Measurements from ENCODE around the gene MILR1. TPM values are rescaled to one million over a fixed set of nuclear protein-coding genes. Genes with fewer than 3 reads are reported as not detected.

The MILR1 gene
- total RNA-seq, 6 experiments from 2014 or later: 0.61 to 2.5 (median 1.5) TPM

DNA sequence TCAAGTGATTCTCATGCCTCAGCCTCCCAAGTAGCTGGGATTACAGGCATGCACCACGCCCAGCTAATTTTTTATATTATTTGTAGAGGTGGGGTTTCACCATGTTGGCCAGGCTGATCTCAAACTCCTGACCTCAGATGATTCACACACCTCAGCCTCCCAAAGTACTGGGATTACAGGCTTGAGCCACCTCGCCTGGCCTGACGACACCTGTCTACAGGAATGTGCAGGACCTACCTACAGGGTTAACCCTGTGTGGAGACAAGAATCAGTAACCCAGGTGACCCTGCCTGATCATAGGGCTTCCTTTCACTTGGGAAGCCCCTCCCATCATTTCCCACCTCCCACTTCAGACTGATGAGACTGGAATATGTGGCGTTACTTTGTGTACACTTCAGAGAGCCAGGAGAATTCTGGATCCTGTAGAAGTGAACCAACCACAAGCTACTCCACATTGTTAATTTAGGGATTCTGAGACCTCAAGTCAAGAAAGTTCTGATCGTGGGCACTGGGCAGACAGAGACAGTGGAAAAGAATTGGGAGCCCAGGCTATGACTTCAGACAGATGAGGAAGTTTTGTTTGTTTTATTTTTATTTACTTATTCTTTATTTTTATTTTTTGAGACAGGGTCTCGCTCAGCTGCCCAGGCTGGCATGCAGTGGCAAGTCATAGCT lies 5.7 kb upstream of the MILR1 start:
- Mint-ChIP-seq H3K27ac (no peak overlapping the region), H3K27me3 (ENCODE audit: insufficient read depth) (peaks cover 7% of the 10 kb centered on the region), H3K4me1 (ENCODE audit: low read depth) (peaks cover 12% of the 10 kb centered on the region), H3K9me3 (peaks cover 19% of the 10 kb centered on the region), H3K36me3 (ENCODE audit: low read depth) (peaks cover 12% of the 10 kb centered on the region), H3K4me3 (no peak overlapping the region)
- DNase-seq: no peak
- TF ChIP-seq, protein P1, sequence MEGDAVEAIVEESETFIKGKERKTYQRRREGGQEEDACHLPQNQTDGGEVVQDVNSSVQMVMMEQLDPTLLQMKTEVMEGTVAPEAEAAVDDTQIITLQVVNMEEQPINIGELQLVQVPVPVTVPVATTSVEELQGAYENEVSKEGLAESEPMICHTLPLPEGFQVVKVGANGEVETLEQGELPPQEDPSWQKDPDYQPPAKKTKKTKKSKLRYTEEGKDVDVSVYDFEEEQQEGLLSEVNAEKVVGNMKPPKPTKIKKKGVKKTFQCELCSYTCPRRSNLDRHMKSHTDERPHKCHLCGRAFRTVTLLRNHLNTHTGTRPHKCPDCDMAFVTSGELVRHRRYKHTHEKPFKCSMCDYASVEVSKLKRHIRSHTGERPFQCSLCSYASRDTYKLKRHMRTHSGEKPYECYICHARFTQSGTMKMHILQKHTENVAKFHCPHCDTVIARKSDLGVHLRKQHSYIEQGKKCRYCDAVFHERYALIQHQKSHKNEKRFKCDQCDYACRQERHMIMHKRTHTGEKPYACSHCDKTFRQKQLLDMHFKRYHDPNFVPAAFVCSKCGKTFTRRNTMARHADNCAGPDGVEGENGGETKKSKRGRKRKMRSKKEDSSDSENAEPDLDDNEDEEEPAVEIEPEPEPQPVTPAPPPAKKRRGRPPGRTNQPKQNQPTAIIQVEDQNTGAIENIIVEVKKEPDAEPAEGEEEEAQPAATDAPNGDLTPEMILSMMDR (IDR thresholded peaks at IDR 0.05): no peak

DNA sequence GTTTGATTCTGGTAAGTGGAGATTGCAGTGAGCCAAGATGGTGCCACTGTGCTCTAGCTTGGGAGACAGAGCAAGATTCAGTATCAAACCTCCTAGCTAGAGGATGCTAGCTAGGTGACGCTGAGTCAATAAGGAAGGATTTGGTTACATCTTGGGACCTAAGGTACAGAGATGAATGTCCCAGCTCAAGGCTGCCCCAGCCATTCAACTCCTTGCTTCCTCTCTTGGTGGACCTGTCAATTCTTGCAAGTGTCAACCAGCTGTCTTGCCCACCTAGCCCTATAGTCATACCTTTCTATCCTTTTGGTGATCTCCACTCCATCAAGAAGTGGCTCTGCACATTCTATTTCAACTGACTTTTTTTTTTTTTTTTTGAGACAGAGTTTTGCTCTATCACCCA lies 1.4 kb upstream of the MILR1 start:
- H3K4me3 Mint-ChIP-seq: no peak overlapping the region
- TF ChIP-seq, protein P1 (IDR thresholded peaks at IDR 0.05): no peak
- H3K27me3 Mint-ChIP-seq (ENCODE audit: insufficient read depth): peaks cover 6% of the 10 kb centered on the region
- H3K27ac Mint-ChIP-seq: no peak overlapping the region
- no peak for DNase-seq
- no peaks in the 10 kb centered on the region for H3K9me3 Mint-ChIP-seq
- peaks cover 16% of the 10 kb centered on the region for H3K4me1 Mint-ChIP-seq (ENCODE audit: low read depth)
- H3K36me3 Mint-ChIP-seq (ENCODE audit: low read depth): no peaks in the 10 kb centered on the region

DNA sequence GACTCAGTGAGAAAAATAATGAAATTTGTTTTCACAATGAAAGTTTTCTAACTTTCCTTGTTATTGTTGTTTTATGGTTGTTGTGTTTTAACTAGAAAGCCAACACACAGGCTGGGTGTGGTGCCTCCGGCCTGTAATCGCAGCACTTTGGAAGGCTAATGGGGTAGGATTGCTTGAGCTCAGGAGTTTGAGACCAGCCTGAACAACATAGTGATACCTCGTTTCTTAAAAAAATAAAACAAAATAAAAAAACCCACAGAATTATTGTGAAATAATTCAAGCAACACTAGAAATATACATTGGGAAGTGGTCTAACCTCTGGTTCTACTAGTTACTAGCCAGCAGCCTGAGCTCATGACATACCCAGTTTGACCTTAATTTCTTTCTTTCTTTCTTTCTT lies 630 bp downstream of the MILR1 start:
- H3K27ac Mint-ChIP-seq: peak overlapping the region; percentile 91
- peak overlapping the region; percentile 68; the same call in 1 of the 2 replicates for H3K4me3 Mint-ChIP-seq
- H3K36me3 Mint-ChIP-seq (ENCODE audit: low read depth): no peaks in the 10 kb centered on the region
- peaks cover 12% of the 10 kb centered on the region for H3K4me1 Mint-ChIP-seq (ENCODE audit: low read depth)
- peaks cover 6% of the 10 kb centered on the region for H3K27me3 Mint-ChIP-seq (ENCODE audit: insufficient read depth)
- TF ChIP-seq, protein P1 (IDR thresholded peaks at IDR 0.05): no peak
- no peak for DNase-seq
- no peaks in the 10 kb centered on the region for H3K9me3 Mint-ChIP-seq

DNA sequence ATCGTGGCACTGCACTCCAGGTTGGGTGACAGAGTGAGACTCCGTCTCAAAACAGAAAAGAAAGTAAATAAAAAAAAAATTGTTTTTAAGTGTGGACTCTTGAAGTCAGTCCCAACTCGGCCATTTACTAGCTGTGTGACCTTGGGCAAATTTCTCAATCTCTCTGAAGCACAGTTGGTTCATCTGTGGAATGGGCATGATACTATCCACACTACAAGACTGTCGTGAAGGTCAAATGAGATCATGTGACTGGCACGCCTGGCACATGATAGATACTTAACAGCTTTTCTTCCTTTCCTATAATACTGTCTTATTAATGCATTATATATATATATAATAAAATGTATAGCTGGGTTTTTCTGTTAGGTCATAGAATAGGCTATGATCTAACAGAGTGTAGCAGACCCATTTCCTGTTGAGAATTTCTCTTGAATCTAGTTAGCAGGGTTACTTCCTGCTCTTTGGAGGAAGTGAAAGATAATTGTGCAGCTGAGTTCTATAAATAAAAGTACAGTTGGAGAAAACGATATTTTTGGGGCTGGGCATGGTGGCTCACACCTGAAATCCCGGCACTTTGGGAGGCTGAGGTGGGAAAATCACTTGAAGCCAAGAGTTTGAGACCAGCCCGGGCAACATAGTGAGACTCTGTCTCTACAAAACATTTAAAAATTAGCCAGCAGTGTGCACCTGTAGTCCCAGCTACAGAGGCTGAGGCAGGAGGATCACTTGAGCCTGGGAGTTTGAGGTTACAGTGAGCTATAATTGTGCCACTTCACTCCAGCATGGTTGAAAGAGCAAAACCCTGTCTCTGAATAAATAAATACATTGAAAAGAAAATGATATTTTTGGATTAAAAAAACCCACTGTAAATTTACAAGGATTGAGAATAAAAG lies 7.3 kb downstream of the MILR1 start:
- Mint-ChIP-seq H3K27me3 (ENCODE audit: insufficient read depth) (no peaks in the 10 kb centered on the region), H3K36me3 (ENCODE audit: low read depth) (no peaks in the 10 kb centered on the region), H3K9me3 (no peaks in the 10 kb centered on the region), H3K4me3 (no peak overlapping the region), H3K4me1 (ENCODE audit: low read depth) (peaks cover 21% of the 10 kb centered on the region), H3K27ac (no peak overlapping the region)
- TF ChIP-seq, protein P1 (IDR thresholded peaks at IDR 0.05): no peak
- no peak for DNase-seq

DNA sequence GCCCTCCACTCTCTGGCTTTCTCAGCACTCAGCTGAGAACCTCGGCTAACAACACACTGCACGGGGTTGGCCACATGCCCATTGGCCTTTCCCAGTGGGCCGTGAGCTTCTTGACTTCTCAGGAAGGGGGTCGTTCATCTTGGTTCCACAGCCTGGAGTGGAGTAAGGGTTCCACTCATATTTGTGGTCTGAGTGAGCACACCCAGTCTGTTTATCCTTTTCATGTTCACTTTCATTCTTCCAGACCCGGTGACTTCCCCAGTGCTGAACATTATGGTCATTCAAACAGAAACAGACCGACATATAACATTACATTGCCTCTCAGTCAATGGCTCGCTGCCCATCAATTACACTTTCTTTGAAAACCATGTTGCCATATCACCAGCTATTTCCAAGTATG lies 8.2 kb downstream of the MILR1 start:
- DNase-seq: no peak
- Mint-ChIP-seq H3K4me1 (ENCODE audit: low read depth) (peaks cover 21% of the 10 kb centered on the region), H3K36me3 (ENCODE audit: low read depth) (no peaks in the 10 kb centered on the region), H3K4me3 (no peak overlapping the region), H3K27ac (no peak overlapping the region), H3K9me3 (no peaks in the 10 kb centered on the region), H3K27me3 (ENCODE audit: insufficient read depth) (no peaks in the 10 kb centered on the region; the same call in 1 of the 2 replicates)
- TF ChIP-seq, protein P1 (IDR thresholded peaks at IDR 0.05): no peak

Measured in HFFc6 (cell line).